Measurements from ENCODE around the gene DAZL.

Gene DAZL

GRCh38 chr3:16614033-16615031 is 9.1 kb upstream of the DAZL start:
- no peaks in the 10 kb centered on the region for H3K27me3 ChIP-seq (replicated peaks; ENCODE audit: control insufficient read depth, insufficient read depth, low read length, poor library complexity, severe bottlenecking)
- no peaks in the 10 kb centered on the region for H3K36me3 ChIP-seq (ENCODE audit: control insufficient read depth, insufficient read depth, low read length)
- H3K4me3 ChIP-seq (ENCODE audit: insufficient read depth, low read depth, low read length, poor library complexity, severe bottlenecking) = no peak overlapping the region
- no peaks in the 10 kb centered on the region for H3K9me3 ChIP-seq (ENCODE audit: control insufficient read depth, low read length)
- H3K27ac ChIP-seq (ENCODE audit: insufficient read depth, low read length, poor library complexity, severe bottlenecking) = no peak overlapping the region
- no peaks in the 10 kb centered on the region for H3K4me1 ChIP-seq (ENCODE audit: control insufficient read depth, insufficient read depth, low read length, poor library complexity, severe bottlenecking)
- DNase-seq = no peak

GRCh38 chr3:16609927-16610580 is 4.8 kb upstream of the DAZL start:
- H3K4me1 ChIP-seq (ENCODE audit: control insufficient read depth, insufficient read depth, low read length, poor library complexity, severe bottlenecking) = no peaks in the 10 kb centered on the region
- H3K36me3 ChIP-seq (ENCODE audit: control insufficient read depth, insufficient read depth, low read length) = no peaks in the 10 kb centered on the region
- H3K9me3 ChIP-seq (ENCODE audit: control insufficient read depth, low read length) = no peaks in the 10 kb centered on the region
- H3K4me3 ChIP-seq (ENCODE audit: insufficient read depth, low read depth, low read length, poor library complexity, severe bottlenecking) = no peak overlapping the region
- H3K27me3 ChIP-seq (replicated peaks; ENCODE audit: control insufficient read depth, insufficient read depth, low read length, poor library complexity, severe bottlenecking) = no peaks in the 10 kb centered on the region
- no peak overlapping the region for H3K27ac ChIP-seq (ENCODE audit: insufficient read depth, low read length, poor library complexity, severe bottlenecking)
- DNase-seq = no peak

- no peak overlapping the region for H3K27ac ChIP-seq (ENCODE audit: insufficient read depth, low read length, poor library complexity, severe bottlenecking)
- DNase-seq = no peak
- no peaks in the 10 kb centered on the region for H3K27me3 ChIP-seq (replicated peaks; ENCODE audit: control insufficient read depth, insufficient read depth, low read length, poor library complexity, severe bottlenecking)
- H3K4me1 ChIP-seq (ENCODE audit: control insufficient read depth, insufficient read depth, low read length, poor library complexity, severe bottlenecking) = no peaks in the 10 kb centered on the region
- H3K4me3 ChIP-seq (ENCODE audit: insufficient read depth, low read depth, low read length, poor library complexity, severe bottlenecking) = no peak overlapping the region
- H3K9me3 ChIP-seq (ENCODE audit: control insufficient read depth, low read length) = no peaks in the 10 kb centered on the region
- H3K36me3 ChIP-seq (ENCODE audit: control insufficient read depth, insufficient read depth, low read length) = no peaks in the 10 kb centered on the region
Observed at GRCh38 chr3:16608816-16609215, 3.6 kb upstream of the DAZL start.

- Histone ChIP-seq H3K9me3 (ENCODE audit: control insufficient read depth, low read length) (no peaks in the 10 kb centered on the region), H3K27ac (ENCODE audit: insufficient read depth, low read length, poor library complexity, severe bottlenecking) (no peak overlapping the region), H3K4me1 (ENCODE audit: control insufficient read depth, insufficient read depth, low read length, poor library complexity, severe bottlenecking) (no peaks in the 10 kb centered on the region), H3K36me3 (ENCODE audit: control insufficient read depth, insufficient read depth, low read length) (no peaks in the 10 kb centered on the region), H3K4me3 (ENCODE audit: insufficient read depth, low read depth, low read length, poor library complexity, severe bottlenecking) (no peak overlapping the region), H3K27me3 (replicated peaks; ENCODE audit: control insufficient read depth, insufficient read depth, low read length, poor library complexity, severe bottlenecking) (no peaks in the 10 kb centered on the region)
- DNase-seq = no peak
Observed at GRCh38 chr3:16607718-16608117, 2.5 kb upstream of the DAZL start.

- no peaks in the 10 kb centered on the region for H3K36me3 ChIP-seq (ENCODE audit: control insufficient read depth, insufficient read depth, low read length)
- H3K27ac ChIP-seq (ENCODE audit: insufficient read depth, low read length, poor library complexity, severe bottlenecking) = no peak overlapping the region
- H3K9me3 ChIP-seq (ENCODE audit: control insufficient read depth, low read length) = no peaks in the 10 kb centered on the region
- no peak overlapping the region for H3K4me3 ChIP-seq (ENCODE audit: insufficient read depth, low read depth, low read length, poor library complexity, severe bottlenecking)
- DNase-seq = no peak
- H3K27me3 ChIP-seq (replicated peaks; ENCODE audit: control insufficient read depth, insufficient read depth, low read length, poor library complexity, severe bottlenecking) = no peaks in the 10 kb centered on the region
- no peaks in the 10 kb centered on the region for H3K4me1 ChIP-seq (ENCODE audit: control insufficient read depth, insufficient read depth, low read length, poor library complexity, severe bottlenecking)
Observed at GRCh38 chr3:16606398-16606797, 1.2 kb upstream of the DAZL start.

GRCh38 chr3:16605966-16606365 is 743 bp upstream of the DAZL start:
- H3K4me1 ChIP-seq (ENCODE audit: control insufficient read depth, insufficient read depth, low read length, poor library complexity, severe bottlenecking) = no peaks in the 10 kb centered on the region
- no peak overlapping the region for H3K4me3 ChIP-seq (ENCODE audit: insufficient read depth, low read depth, low read length, poor library complexity, severe bottlenecking)
- no peaks in the 10 kb centered on the region for H3K9me3 ChIP-seq (ENCODE audit: control insufficient read depth, low read length)
- DNase-seq = no peak
- H3K27me3 ChIP-seq (replicated peaks; ENCODE audit: control insufficient read depth, insufficient read depth, low read length, poor library complexity, severe bottlenecking) = no peaks in the 10 kb centered on the region
- no peaks in the 10 kb centered on the region for H3K36me3 ChIP-seq (ENCODE audit: control insufficient read depth, insufficient read depth, low read length)
- H3K27ac ChIP-seq (ENCODE audit: insufficient read depth, low read length, poor library complexity, severe bottlenecking) = no peak overlapping the region

- DNase-seq = no peak
- no peak overlapping the region for H3K4me3 ChIP-seq (ENCODE audit: insufficient read depth, low read depth, low read length, poor library complexity, severe bottlenecking)
- H3K27me3 ChIP-seq (replicated peaks; ENCODE audit: control insufficient read depth, insufficient read depth, low read length, poor library complexity, severe bottlenecking) = no peaks in the 10 kb centered on the region
- no peaks in the 10 kb centered on the region for H3K36me3 ChIP-seq (ENCODE audit: control insufficient read depth, insufficient read depth, low read length)
- no peak overlapping the region for H3K27ac ChIP-seq (ENCODE audit: insufficient read depth, low read length, poor library complexity, severe bottlenecking)
- H3K9me3 ChIP-seq (ENCODE audit: control insufficient read depth, low read length) = no peaks in the 10 kb centered on the region
- no peaks in the 10 kb centered on the region for H3K4me1 ChIP-seq (ENCODE audit: control insufficient read depth, insufficient read depth, low read length, poor library complexity, severe bottlenecking)
Observed at GRCh38 chr3:16604433-16604832, 790 bp downstream of the DAZL start.

- H3K4me3 ChIP-seq (ENCODE audit: insufficient read depth, low read depth, low read length, poor library complexity, severe bottlenecking) = no peak overlapping the region
Observed at GRCh38 chr3:16601537-16602005, 3.7 kb downstream of the DAZL start.

GRCh38 chr3:16600780-16601536 is 4.3 kb downstream of the DAZL start:
- H3K27me3 ChIP-seq (replicated peaks; ENCODE audit: control insufficient read depth, insufficient read depth, low read length, poor library complexity, severe bottlenecking) = no peaks in the 10 kb centered on the region
- H3K36me3 ChIP-seq (ENCODE audit: control insufficient read depth, insufficient read depth, low read length) = no peaks in the 10 kb centered on the region
- H3K9me3 ChIP-seq (ENCODE audit: control insufficient read depth, low read length) = no peaks in the 10 kb centered on the region
- no peak overlapping the region for H3K4me3 ChIP-seq (ENCODE audit: insufficient read depth, low read depth, low read length, poor library complexity, severe bottlenecking)
- peak; percentile 39 to 75 (median 61) for DNase-seq
- H3K4me1 ChIP-seq (ENCODE audit: control insufficient read depth, insufficient read depth, low read length, poor library complexity, severe bottlenecking) = no peaks in the 10 kb centered on the region
- H3K27ac ChIP-seq (ENCODE audit: insufficient read depth, low read length, poor library complexity, severe bottlenecking) = no peak overlapping the region

More at GRCh38 chr3:16601537-16602005, 3.7 kb downstream of the DAZL start:
- Histone ChIP-seq H3K4me1 (ENCODE audit: control insufficient read depth, insufficient read depth, low read length, poor library complexity, severe bottlenecking) (no peaks in the 10 kb centered on the region), H3K27ac (ENCODE audit: insufficient read depth, low read length, poor library complexity, severe bottlenecking) (no peak overlapping the region), H3K9me3 (ENCODE audit: control insufficient read depth, low read length) (no peaks in the 10 kb centered on the region), H3K27me3 (replicated peaks; ENCODE audit: control insufficient read depth, insufficient read depth, low read length, poor library complexity, severe bottlenecking) (no peaks in the 10 kb centered on the region), H3K36me3 (ENCODE audit: control insufficient read depth, insufficient read depth, low read length) (no peaks in the 10 kb centered on the region)
- DNase-seq = no peak

All from effector memory CD4-positive, alpha-beta T cell (primary cell).